ENCODE results near the gene MIXL1. TPM values are rescaled to one million over a fixed set of nuclear protein-coding genes. Genes with fewer than 3 reads are reported as not detected.
A peak's percentile ranks its signal among the peaks of the same experiment; 100 is the strongest.

The MIXL1 gene
- total and polyA plus RNA-seq, 8 donors, result 0.35 to 2.3 (median 0.88) TPM; not detected in 1

DNA sequence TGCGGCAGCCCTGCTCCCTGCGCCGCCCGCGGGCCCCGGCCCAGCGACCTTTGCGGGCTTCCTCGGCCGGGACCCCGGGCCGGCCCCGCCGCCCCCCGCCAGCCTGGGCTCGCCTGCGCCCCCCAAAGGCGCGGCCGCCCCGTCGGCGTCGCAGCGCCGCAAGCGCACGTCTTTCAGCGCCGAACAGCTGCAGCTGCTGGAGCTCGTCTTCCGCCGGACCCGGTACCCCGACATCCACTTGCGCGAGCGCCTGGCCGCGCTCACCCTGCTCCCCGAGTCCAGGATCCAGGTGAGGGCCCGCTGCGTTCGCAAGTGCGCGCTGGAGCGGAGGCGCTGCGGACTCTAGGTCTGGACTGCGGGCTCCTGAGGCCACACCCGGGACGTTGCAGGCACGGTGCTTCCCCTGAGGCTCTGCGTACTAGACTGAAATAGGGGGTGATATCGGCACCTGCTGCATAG, 351 bp downstream of the MIXL1 start:
- Histone ChIP-seq H3K27ac (no peak overlapping the region), H3K4me1 (peaks cover 0 to 13% of the 10 kb centered on the region in 2 donors), H3K4me3 (peak overlapping the region; percentile 33 to 34), H3K36me3 (no peaks in the 10 kb centered on the region), H3K27me3 (peaks cover 8 to 45% of the 10 kb centered on the region in 2 donors), H3K9me3 (no peaks in the 10 kb centered on the region)
- TF ChIP-seq, protein P1, sequence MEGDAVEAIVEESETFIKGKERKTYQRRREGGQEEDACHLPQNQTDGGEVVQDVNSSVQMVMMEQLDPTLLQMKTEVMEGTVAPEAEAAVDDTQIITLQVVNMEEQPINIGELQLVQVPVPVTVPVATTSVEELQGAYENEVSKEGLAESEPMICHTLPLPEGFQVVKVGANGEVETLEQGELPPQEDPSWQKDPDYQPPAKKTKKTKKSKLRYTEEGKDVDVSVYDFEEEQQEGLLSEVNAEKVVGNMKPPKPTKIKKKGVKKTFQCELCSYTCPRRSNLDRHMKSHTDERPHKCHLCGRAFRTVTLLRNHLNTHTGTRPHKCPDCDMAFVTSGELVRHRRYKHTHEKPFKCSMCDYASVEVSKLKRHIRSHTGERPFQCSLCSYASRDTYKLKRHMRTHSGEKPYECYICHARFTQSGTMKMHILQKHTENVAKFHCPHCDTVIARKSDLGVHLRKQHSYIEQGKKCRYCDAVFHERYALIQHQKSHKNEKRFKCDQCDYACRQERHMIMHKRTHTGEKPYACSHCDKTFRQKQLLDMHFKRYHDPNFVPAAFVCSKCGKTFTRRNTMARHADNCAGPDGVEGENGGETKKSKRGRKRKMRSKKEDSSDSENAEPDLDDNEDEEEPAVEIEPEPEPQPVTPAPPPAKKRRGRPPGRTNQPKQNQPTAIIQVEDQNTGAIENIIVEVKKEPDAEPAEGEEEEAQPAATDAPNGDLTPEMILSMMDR (IDR thresholded peaks at IDR 0.05), result no peak
- intact Hi-C loops (cut with DNase I), result no loop called here
- ATAC-seq (peak; percentile 72), DNase-seq (peak in 3 of 4 donors; percentile 14 to 78 (median 19))

- intact Hi-C loops (cut with DNase I), result no loop called here
- H3K4me1 ChIP-seq, result peaks cover 0 to 13% of the 10 kb centered on the region in 2 donors
- TF ChIP-seq, protein P1 (IDR thresholded peaks at IDR 0.05), result no peak
- DNase-seq (no peak), ATAC-seq (no peak)
- H3K27ac ChIP-seq, result no peak overlapping the region
- H3K27me3 ChIP-seq, result peaks cover 8 to 45% of the 10 kb centered on the region in 2 donors
- H3K9me3 ChIP-seq, result no peaks in the 10 kb centered on the region
- no peak overlapping the region for H3K4me3 ChIP-seq
- H3K36me3 ChIP-seq, result peaks cover 0 to 9% of the 10 kb centered on the region in 2 donors
These were observed 3.1 kb downstream of the MIXL1 start for GRCh38 chr1:226226601-226227000.

GRCh38 chr1:226233293-226233692, 9.8 kb downstream of the MIXL1 start:
- ATAC-seq, result no peak
- peaks cover 0 to 39% of the 10 kb centered on the region in 2 donors for H3K36me3 ChIP-seq
- intact Hi-C loops (cut with DNase I), result no loop called here
- H3K9me3 ChIP-seq, result no peaks in the 10 kb centered on the region
- no peaks in the 10 kb centered on the region for H3K4me1 ChIP-seq
- no peak for DNase-seq
- TF ChIP-seq, protein P1 (IDR thresholded peaks at IDR 0.05), result no peak
- H3K4me3 ChIP-seq, result no peak overlapping the region
- no peak overlapping the region for H3K27ac ChIP-seq
- H3K27me3 ChIP-seq, result no peaks in the 10 kb centered on the region

- no peak for ATAC-seq
- Histone ChIP-seq H3K27me3 (no peaks in the 10 kb centered on the region), H3K36me3 (peaks cover 0 to 42% of the 10 kb centered on the region in 2 donors), H3K9me3 (no peaks in the 10 kb centered on the region), H3K4me1 (no peaks in the 10 kb centered on the region), H3K27ac (no peak overlapping the region), H3K4me3 (no peak overlapping the region)
- no peak for DNase-seq
- intact Hi-C loops (cut with DNase I), result no loop called here
- TF ChIP-seq, protein P1 (IDR thresholded peaks at IDR 0.05), result no peak
These were observed 10.3 kb downstream of the MIXL1 start for GRCh38 chr1:226233806-226234205.

- Histone ChIP-seq H3K4me3 (no peak overlapping the region), H3K27ac (no peak overlapping the region), H3K27me3 (no peaks in the 10 kb centered on the region), H3K36me3 (peaks cover 0 to 32% of the 10 kb centered on the region in 2 donors), H3K4me1 (no peaks in the 10 kb centered on the region), H3K9me3 (no peaks in the 10 kb centered on the region)
- no peak for DNase-seq
- intact Hi-C loops (cut with DNase I), result no loop called here
- TF ChIP-seq, protein P1 (IDR thresholded peaks at IDR 0.05), result no peak
- no peak for ATAC-seq
These were observed 13.4 kb downstream of the MIXL1 start for GRCh38 chr1:226236826-226237225.
